ENCODE results near the gene TRMT2A.

The TRMT2A gene

DNA sequence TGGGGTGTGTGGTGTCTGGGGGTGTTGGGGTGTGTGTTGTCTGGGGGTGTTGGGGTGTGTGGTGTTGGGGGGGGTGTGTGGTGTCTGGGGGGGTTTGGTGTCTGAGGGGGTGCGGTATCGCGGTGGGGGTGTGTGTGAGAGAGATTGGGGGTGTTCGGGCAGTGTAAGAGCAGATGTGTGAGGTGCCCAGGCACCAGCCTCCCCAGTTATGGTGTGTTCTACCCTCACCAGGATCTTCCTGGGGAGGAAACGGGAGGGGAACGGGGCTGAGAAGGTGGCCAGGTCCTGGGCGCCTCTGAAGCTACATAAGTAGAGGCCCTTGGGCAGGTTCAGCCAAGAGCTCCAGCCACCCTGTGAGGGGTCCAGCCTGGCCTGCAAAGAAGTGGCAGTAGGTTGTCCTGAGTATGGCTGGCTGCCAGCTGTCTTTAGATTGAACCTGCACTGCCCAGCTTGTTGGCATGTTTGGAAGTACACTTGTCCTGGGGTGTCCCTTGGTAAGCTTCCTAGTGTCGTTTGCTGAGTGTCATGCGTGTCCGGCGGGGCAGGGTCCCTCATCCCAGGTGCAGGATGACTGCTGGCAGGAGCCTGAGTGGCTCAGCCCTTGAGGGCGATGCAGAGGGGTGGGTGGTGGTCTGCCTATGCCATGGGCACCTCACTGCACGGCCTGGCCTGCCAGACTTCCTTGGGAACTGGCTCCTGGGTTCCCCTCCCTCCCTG, 6.5 kb upstream of the TRMT2A start:
- DNase-seq (ENCODE audit: extremely low spot score, insufficient read length, low read depth) (no peak), FAIRE-seq (no peak)

- DNase-seq (ENCODE audit: extremely low spot score, insufficient read length, low read depth): no peak
- FAIRE-seq: no peak
Observed at GRCh38 chr22:20121856-20122415, 4.9 kb upstream of the TRMT2A start.

- DNase-seq (ENCODE audit: extremely low spot score, insufficient read length, low read depth) (no peak), FAIRE-seq (no peak)
Observed at GRCh38 chr22:20118300-20119020, 1.4 kb upstream of the TRMT2A start.

DNA sequence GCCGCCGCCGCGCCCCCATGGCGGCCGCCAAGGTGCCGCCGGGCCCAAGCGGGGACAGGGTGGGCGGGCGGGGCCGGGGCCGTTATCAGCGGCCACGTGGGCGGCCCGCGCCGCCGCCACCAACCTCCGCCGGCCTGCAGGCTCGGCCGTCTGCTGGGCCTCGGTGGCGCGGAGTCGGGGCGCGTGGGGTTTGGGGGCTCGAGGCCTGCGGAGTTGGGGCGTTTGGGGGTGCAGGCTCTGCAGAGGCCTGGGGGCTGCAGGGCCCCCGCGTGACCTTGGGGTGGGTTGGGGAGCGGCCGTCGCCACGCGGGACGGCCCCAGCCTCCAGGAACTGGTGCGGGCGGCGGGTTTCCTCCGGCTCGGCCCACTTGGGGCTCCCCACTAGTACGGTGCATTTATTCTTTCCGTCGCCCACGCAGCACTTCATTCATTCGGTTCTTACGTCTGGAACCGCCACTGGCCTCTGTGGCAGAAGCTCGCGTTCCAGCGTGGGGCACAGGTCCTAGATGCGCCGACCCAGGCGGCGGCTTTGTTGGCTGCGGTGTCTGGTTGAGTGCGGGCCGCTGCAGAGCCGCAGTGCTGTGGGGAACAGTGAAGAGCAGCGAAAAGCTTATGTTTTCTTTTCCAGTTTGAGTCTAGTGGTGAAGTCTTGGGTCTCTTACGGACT, 740 bp upstream of the TRMT2A start:
- FAIRE-seq: no peak

DNA sequence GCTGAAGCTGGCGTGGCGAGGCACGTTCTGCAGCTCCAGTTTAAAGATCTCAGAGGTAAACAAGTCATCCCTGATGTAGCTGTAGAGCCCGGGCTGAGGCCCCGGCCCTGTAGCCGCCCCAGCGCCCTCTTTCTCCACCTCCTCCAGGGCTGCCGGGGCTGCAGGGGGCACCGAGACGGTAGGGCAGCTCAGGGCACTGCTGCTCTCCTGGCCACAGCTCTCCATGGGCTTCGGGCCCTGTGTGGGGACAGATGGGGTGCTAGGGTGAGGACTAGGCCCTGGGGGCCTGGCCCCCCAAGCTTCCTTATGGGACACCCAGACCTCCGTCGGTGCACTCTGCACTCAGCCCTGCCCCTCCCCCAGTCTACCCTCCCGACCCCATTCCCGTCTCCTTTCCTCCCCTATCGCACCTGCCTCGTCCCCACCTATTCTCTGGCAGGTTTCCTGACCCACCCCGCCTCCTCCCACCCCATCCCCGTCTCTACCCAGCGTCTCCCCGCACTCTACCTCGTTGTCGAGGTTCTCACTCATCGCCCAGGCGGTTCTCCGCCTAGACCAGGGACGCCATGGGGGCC, 563 bp downstream of the TRMT2A start:
- DNase-seq (ENCODE audit: extremely low spot score, insufficient read length, low read depth): no peak
- no peak for FAIRE-seq

More for the DNA sequence above, 740 bp upstream of the TRMT2A start:
- no peak for DNase-seq (ENCODE audit: extremely low spot score, insufficient read length, low read depth)

- no peak for FAIRE-seq
- no peak for DNase-seq (ENCODE audit: extremely low spot score, insufficient read length, low read depth)
Observed at GRCh38 chr22:20115691-20116375, 1.2 kb downstream of the TRMT2A start, which contains the start of gene RANBP1. Gene RANBP1, plus strand, starts transcription at chr22:20116104. Its CDS starts 81 bp downstream, at chr22:20116185.

DNA sequence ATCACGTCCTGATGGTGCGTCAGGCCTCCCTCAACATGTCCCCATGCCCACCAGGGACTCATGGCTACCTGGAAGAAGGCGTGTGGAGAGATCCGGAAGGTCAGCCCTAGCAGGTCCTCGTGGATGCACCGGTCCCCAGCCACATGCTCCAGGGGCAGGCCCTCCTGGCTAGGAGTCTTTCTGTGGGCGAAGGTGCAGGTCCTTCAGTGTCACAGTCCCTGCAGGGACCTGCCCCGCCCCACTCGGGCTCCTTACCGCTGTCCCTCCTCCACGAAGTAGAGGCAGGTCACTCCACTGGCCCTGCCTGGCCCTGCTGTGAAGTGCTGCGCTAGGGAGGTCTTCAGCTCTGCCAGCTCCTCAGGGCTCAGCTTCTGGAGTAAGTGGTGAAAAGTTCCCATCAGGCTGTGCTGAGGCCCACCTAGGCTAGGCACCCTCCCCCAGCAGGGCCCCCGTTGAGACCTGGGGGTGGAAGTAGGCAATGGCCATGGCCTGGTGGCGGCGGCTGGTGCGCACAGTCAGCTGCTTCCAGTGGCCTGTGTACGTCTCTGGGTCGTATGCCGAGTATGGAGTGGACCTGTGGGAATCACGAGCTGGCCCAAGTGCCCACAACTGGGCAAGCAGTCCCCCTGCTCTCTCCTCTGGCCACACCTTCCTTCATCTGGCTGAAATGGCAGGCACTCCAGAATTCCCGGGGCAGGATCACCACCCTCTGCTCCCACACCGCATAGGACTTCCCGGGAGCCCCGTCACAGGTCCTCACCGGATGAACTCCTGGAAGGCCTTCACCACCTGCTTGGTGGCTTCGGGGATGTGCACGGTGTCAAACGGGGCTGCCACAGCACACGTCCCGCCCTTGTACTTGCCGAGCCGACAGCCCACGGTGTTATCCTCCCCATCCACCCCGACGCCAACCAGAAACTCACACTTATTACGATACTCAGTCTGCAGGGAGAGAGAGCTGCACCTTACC, 2.2 kb downstream of the TRMT2A start:
- no peak for DNase-seq (ENCODE audit: extremely low spot score, insufficient read length, low read depth)
- FAIRE-seq: no peak

DNA sequence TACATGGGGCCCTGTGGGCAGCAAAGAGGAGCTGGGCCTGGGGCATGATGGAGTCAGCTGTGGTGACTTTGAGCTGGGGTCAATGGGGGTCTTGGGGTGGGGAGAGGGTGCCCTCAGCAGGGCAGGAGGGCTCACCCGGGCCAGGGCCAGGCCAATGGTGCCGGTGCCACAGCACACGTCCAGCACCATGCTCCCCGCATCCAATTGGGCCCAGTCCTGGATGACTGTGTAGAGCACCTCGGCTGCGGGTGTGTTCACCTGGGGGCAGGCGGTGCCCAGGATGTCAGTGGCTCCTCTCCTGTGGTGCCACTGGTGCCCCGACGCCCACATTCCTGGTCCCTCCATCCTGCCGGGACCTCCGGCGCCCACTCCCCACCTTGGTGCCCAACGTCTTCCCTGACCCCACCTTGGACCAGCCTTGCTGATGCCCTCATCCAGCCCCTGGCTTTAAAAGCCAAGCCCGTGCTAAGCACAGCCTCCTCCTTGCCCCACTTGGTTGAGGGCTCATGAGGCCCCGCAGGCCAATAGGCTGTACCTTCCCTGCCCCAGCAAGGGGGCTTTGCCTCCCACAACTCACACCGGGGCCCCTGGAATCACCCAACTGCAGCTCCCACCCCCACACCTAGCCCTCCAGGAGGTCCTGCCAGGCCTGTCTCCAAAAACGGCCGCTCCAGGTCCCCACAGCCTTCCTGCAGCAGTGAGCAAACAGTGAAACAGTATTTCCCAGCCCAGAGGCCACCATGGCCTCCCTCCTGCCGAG, 3.3 kb downstream of the TRMT2A start:
- DNase-seq (ENCODE audit: extremely low spot score, insufficient read length, low read depth): no peak
- no peak for FAIRE-seq

DNA sequence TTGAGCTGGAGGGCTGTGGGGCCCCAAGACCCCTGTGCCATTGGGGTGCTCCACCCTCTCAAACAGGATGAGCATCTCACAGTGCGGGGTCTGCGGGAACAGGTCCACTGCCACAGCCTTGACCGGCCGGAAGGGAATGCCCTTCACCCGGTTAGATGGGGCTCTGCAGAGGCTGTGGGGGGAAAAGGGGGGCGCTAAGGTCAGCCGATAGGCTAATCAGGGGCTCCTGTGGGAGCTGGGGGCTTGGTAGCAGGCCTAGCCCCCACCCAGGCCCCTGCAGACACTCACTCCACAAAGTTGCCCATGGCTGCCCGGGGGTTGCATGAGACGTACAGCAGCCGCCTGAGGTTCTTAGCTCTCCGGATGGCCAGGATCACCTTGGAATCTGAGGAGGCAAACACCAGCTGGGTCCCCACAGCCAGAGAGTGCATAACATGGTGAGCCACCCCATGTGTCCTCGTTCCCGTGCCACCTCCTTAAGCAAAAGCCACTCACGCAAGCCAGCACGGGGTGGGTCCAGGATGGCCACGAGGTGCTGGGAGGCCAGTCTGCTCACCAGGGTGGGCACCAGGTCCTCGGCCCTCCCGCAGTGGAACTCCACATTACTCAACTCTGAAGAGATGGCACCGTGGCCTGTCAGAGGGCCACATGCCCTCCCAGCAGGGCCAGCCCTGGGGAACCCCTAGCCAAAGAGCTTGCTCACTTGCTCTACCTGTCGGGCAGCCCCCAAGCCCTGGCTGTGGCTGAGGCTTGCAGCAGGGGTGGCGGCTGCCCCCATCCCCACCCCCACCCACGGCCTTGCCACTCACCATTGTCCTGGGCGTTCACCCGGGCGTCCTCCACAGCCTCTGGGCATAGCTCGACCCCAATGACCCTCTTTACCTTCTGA, 4.2 kb downstream of the TRMT2A start:
- FAIRE-seq (no peak), DNase-seq (ENCODE audit: extremely low spot score, insufficient read length, low read depth) (no peak)

DNA sequence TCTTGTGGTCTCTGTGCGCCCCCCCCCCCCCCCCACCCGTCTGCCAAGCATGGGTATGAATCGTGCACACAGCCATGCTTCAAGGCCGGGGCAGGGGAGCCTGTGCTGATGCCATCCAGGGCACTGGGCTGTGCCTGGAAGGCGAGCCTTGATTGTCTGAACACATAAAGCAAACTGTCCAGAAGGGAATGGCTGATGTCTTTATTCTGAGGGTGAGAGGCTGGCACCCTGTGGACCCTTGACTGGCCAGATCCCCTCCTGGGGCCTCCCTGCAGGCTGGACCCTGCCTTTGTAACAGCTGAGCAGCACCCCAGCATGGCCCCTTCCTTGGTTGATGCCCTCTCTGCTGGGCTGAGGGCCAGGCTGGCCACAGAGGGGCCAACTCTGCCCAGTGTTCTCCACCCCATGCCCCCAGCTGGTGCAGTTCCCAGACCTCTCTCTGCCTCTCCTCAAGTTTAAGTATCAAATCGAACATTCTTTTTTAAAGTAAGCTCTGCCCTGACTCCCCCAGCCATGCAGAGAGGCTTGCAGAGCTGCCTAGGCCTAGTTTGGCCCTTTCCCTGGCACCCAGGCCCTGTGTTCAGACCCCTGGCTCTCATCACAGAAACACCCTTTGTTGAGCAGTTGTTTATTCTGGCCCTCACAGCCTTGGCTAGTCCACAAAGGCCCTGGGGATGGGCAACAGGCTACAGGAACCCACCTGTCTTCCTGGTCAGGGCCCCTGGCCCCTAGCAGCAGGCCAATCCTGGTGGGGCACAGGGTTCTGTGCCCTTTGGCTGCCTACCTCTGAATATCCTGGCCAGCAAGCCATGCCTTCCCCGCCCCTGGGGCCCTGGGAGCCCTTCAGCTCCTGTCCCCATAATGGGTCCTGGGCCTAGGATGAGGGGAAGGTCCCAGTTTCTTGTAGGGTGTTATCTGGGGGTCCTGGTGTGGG, 5.1 kb downstream of the TRMT2A start:
- DNase-seq (ENCODE audit: extremely low spot score, insufficient read length, low read depth) (no peak), FAIRE-seq (no peak)

DNA sequence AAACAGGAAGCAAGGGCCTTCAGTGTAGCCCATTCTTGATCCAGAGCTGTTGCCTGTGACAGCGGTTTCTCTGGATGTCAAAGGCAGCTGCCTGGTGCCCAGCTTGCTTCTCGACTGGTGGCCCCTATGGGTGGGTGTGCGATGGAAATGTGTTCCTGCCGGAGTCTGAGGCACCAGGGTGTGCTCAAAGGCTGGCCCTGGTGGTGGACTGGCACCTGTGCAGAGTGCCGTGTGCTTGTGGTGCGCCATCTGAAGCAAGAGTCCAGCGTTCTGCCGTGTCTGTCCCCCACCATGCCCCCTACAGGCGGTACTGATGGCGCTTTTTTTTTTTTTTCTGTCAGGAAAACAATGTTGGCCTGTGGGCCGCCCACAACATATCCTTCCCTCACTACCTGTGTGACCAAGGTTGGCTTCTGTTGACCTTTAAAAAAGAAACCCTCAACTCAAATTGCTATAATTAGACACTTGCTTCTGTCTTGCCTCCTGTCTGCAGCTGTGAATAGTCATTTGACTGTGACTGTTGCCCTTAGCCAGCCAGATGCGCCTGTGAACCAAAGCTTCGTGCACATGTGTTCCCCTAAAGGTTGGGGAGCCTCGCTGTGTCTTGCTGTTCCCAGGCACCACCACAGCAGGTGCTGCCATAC, 5.9 kb downstream of the TRMT2A start:
- DNase-seq (ENCODE audit: extremely low spot score, insufficient read length, low read depth) (no peak), FAIRE-seq (peak; percentile 31)

DNA sequence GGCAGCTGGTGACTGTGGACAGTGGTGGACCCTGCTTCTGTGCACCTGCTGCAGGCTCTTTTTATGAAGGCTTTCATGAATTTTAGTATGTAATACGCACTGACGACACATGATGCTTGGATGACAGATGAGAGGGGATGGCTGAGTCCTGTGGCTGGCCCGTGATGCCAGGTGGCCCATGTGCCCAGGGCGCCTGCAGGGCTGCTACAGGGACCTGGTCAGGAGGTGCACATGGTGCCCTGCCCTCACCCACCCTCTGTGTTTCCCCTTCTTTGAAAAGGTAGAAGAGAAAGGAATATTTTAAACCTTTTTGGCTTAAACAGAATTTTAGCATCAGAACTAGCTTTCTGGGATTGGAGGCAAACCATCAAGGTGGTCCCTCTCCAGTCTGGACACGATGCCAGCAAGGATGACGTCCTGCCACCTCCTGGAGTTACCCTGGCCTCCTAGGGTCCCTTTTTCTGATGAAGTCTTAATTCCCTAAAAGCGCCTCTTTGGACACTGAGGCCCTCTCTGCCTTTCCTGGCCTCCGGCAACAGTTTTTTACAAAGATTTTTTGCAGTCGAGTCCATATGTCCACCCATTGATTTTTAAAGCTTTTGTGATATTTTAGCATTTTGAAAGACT, 6.6 kb downstream of the TRMT2A start:
- FAIRE-seq (no peak), DNase-seq (ENCODE audit: extremely low spot score, insufficient read length, low read depth) (no peak)

DNA sequence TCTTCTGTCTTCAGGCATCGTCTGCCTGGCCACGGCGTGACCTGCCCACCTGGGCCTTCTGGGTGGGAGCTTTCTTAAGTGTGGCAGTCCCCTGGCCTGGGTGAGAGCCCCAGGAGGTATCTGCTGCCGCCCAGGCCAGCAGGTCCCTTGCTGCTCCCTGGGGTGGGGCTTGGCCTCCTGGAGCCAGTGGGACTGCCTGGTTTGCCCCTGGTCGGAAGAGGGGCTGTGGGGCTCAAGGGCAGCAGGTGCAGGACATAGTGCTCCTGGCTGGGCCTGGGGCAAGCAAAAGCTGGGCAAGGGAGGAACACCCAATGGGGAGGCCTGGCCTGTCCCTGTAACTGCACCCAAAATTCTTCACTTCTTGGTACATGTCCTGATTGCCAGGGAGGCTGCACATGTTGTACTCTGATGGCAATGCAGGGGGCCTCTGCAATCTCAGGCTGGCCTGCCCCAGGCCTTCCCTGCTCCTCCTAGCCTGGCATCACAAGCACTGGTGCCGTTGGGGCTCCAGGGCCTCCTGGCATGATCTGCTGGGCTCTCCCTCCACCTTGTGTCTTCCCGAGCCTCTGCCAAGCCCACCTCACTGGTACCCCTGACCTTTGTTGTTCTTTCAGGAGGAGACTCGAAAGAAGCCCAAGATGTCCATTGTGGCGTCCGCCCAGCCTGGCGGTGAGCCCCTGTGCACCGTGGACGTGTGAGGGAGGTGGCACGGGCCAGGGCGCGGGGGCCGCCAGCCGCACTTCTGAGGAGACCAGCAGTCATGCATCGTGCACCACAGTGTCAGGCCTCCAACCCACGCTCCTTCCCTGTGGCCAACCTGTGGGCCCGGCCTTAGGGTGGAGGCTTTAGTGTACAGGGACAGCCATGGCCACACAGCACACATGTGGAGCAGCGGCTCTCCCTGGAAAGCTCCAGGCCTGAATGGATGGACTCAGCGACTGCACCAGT, 7.3 kb downstream of the TRMT2A start:
- DNase-seq (ENCODE audit: extremely low spot score, insufficient read length, low read depth) (no peak), FAIRE-seq (no peak)

DNA sequence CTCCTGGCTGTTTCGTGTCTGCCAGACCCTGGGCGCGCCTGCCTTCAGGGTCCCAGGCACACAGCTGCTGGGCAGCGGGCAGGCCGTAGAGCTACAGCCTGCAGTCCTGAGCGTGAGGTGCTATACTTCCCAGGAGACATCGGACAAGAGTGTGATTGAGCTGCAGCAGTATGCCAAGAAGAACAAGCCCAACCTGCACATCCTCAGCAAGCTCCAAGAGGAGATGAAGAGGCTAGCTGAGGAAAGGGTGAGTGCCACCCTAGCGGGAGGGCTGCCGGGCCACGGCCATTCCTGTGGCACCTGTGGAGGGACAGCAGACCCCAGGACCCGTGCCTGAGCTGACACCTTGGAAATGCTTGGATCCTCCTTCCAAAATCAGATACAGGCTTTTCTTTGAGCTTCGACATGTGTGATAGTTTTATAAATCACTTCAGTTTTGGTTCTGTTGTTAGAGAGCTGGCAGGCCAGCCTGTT, 8.2 kb downstream of the TRMT2A start:
- DNase-seq (ENCODE audit: extremely low spot score, insufficient read length, low read depth): no peak
- no peak for FAIRE-seq
